Measurements from ENCODE around the gene AIF1.

The AIF1 gene

GRCh38 chr6:31614684-31615578 lies at the start of gene AIF1:
TSS of gene AIF1 (plus strand) at chr6:31615234. CDS start at chr6:31615330, 96 bp downstream.
- DNase-seq (ENCODE audit: low spot score): no peak

- no peak for DNase-seq (ENCODE audit: low spot score)
Observed at GRCh38 chr6:31567531-31568370, 47.3 kb upstream of the AIF1 start.

DNA sequence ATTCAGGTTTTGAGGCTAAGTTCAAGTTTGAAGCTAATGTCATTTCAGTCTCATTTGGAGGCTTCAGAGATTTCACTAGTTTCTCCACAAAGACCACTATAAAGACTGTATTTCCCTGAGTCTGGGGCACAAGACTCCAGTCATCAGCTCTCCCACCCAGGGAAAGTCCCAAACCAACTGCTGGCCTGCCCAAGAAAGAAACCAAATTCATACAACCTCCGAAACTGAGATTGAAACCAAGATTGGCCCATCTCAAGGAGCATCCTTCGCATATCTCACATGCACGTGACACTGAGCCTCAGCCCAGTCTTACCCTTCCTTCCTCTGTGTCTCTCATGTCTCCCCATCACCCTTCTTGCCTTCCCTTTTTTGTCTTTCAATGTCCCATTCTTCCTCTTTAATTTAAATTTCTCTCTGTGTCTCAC lies 46.5 kb upstream of the AIF1 start:
- DNase-seq (ENCODE audit: low spot score): no peak

- DNase-seq (ENCODE audit: low spot score): no peak
Observed at GRCh38 chr6:31569861-31570536, 45.0 kb upstream of the AIF1 start.

- DNase-seq (ENCODE audit: low spot score): no peak
Observed at GRCh38 chr6:31572041-31572911, 42.8 kb upstream of the AIF1 start, which contains the start of gene LTA. TSS of gene LTA (plus strand) at chr6:31572289. CDS start at chr6:31572743, 454 bp downstream.

GRCh38 chr6:31573239-31574105 lies 41.6 kb upstream of the AIF1 start:
- DNase-seq (ENCODE audit: low spot score): no peak

- DNase-seq (ENCODE audit: low spot score): no peak
Observed at GRCh38 chr6:31574106-31575061, 40.6 kb upstream of the AIF1 start.

DNA sequence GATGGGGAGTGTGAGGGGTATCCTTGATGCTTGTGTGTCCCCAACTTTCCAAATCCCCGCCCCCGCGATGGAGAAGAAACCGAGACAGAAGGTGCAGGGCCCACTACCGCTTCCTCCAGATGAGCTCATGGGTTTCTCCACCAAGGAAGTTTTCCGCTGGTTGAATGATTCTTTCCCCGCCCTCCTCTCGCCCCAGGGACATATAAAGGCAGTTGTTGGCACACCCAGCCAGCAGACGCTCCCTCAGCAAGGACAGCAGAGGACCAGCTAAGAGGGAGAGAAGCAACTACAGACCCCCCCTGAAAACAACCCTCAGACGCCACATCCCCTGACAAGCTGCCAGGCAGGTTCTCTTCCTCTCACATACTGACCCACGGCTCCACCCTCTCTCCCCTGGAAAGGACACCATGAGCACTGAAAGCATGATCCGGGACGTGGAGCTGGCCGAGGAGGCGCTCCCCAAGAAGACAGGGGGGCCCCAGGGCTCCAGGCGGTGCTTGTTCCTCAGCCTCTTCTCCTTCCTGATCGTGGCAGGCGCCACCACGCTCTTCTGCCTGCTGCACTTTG lies 39.6 kb upstream of the AIF1 start, which contains the start of gene TNF:
TSS of gene TNF (plus strand) at position 231 of the 567 bp plus-strand sequence. CDS start at position 408, 177 bp downstream.
- DNase-seq (ENCODE audit: low spot score): no peak

DNA sequence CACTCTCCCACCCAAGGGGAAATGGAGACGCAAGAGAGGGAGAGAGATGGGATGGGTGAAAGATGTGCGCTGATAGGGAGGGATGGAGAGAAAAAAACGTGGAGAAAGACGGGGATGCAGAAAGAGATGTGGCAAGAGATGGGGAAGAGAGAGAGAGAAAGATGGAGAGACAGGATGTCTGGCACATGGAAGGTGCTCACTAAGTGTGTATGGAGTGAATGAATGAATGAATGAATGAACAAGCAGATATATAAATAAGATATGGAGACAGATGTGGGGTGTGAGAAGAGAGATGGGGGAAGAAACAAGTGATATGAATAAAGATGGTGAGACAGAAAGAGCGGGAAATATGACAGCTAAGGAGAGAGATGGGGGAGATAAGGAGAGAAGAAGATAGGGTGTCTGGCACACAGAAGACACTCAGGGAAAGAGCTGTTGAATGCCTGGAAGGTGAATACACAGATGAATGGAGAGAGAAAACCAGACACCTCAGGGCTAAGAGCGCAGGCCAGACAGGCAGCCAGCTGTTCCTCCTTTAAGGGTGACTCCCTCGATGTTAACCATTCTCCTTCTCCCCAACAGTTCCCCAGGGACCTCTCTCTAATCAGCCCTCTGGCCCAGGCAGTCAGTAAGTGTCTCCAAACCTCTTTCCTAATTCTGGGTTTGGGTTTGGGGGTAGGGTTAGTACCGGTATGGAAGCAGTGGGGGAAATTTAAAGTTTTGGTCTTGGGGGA lies 38.9 kb upstream of the AIF1 start:
- no peak for DNase-seq (ENCODE audit: low spot score)

GRCh38 chr6:31576897-31577578 lies 38.0 kb upstream of the AIF1 start:
- DNase-seq (ENCODE audit: low spot score): no peak

DNA sequence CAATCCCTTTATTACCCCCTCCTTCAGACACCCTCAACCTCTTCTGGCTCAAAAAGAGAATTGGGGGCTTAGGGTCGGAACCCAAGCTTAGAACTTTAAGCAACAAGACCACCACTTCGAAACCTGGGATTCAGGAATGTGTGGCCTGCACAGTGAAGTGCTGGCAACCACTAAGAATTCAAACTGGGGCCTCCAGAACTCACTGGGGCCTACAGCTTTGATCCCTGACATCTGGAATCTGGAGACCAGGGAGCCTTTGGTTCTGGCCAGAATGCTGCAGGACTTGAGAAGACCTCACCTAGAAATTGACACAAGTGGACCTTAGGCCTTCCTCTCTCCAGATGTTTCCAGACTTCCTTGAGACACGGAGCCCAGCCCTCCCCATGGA lies 37.5 kb upstream of the AIF1 start:
- DNase-seq (ENCODE audit: low spot score): no peak

- DNase-seq (ENCODE audit: low spot score): no peak
Observed at GRCh38 chr6:31578184-31579118, 36.6 kb upstream of the AIF1 start.

GRCh38 chr6:31579119-31579505 lies 35.9 kb upstream of the AIF1 start:
- DNase-seq (ENCODE audit: low spot score): no peak

GRCh38 chr6:31579546-31580437 lies 35.2 kb upstream of the AIF1 start:
- DNase-seq (ENCODE audit: low spot score): no peak

- DNase-seq (ENCODE audit: low spot score): no peak
Observed at GRCh38 chr6:31580438-31580740, 34.6 kb upstream of the AIF1 start.

Measured in iPS-NIHi11 (cell line).